HG03457 (cell line): Measurements from ENCODE around the gene ZNF532.

Experiments
- ATAC-seq: cut with Tn5 transposase; IDR thresholded peaks from one replicate; pipeline ENCODE4 v1.9.1; 2021; ENCODE audit warnings: moderate number of reproducible peaks; ENCODE audit not compliant: unreplicated experiment

Gene ZNF532

GRCh38 chr18:58937071-58937886 is 72.6 kb downstream of the ZNF532 start:
- no peak for ATAC-seq

- ATAC-seq = no peak
Observed at GRCh38 chr18:58937887-58938267, 73.2 kb downstream of the ZNF532 start.

- no peak for ATAC-seq
Observed at GRCh38 chr18:58941426-58942099, 76.9 kb downstream of the ZNF532 start.

DNA sequence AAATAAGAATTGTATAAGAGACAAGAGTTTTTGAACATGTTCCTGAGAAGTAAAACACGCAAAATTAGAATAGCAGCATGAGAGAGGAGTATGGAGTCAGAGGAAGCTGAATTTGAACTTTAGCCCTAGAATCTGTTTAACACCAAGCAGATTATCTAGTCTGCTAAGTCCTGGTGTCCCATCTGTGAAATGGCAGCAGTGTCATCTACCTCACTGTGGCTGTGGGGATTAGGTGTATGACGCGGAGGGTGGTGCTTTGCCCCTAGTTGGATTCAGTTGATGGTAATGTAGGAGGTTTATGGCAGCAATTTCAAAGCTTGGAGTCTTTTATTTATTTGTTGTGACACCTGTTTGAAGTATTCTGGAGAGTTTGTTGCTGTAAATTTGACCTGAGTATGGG is 79.2 kb downstream of the ZNF532 start:
- ATAC-seq = no peak

GRCh38 chr18:58947136-58947732 is 82.6 kb downstream of the ZNF532 start:
- ATAC-seq = no peak

GRCh38 chr18:58949031-58949430 is 84.4 kb downstream of the ZNF532 start:
- no peak for ATAC-seq

DNA sequence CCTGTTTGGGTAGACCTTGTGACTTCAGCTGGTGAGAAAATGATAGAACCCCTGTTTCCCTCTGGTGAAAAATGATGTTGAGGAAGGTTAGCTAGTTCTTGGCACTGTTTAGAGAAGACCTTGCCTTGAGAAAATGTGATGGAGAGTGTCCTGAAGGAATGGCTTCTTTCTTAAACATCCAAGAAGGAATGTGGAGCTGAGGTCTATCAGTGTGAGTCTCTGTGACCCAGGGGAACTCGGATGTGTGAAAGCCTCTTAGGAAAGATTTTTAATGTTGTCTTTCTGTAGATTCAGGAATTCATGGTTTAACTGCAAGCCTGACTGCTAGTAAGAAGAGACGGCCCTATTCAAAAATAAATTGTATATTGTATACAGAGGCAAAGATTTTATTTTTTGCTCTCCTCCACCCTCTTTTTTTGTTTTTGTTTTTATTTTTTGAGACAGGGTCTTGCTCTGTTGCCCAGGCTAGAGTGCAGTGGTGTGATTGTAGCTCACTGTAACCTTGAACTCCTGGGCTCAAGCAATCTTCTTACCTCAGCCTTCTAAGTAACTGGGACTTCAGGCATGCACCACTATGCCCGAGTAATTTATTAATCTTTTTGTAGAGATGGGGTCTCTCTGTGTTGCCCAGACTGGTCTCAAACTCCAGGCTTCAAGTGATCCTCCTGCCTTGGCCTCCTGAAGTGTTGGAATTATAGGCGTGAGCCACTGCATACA is 87.5 kb downstream of the ZNF532 start:
- ATAC-seq = no peak

GRCh38 chr18:58952858-58953257 is 88.2 kb downstream of the ZNF532 start:
- no peak for ATAC-seq

DNA sequence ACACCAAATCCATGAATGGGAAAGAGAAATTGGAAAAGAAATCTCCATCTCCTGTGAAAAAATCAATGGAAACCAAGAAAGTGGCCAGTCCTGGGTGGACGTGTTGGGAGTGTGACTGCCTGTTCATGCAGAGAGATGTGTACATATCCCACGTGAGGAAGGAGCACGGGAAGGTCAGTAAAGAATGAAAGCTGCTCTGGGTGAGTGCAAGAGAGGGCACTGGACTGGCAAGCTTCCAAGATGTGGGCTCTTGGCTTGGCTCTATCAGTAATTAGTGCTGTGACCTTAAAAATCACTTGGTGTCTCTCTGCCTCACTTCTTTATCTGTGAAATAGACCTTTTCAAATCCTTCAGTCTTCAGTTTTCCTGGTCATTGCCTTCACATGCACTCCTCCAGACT is 89.0 kb downstream of the ZNF532 start:
- ATAC-seq = no peak

GRCh38 chr18:58955001-58955400 is 90.3 kb downstream of the ZNF532 start:
- ATAC-seq = no peak

- ATAC-seq = no peak
Observed at GRCh38 chr18:58955738-58956137, 91.1 kb downstream of the ZNF532 start.

DNA sequence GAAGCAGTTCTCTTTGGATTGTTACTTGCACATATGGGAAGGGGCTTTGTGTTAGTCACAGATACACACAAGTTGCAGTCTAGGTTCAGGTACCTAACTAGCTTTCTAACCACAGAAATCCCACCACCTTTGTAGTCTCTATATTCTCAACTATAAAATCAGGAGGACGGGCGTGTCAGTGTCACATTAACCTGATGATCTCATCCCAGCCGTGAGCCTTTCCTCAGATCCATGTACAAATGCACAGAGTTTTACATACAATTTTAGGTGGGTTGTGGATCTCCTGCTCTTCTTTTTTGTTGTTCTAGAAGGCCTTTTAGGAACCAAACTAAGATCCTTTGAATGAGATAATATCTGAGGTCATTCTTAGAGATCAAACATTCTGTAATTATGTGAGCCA is 94.0 kb downstream of the ZNF532 start:
- no peak for ATAC-seq

DNA sequence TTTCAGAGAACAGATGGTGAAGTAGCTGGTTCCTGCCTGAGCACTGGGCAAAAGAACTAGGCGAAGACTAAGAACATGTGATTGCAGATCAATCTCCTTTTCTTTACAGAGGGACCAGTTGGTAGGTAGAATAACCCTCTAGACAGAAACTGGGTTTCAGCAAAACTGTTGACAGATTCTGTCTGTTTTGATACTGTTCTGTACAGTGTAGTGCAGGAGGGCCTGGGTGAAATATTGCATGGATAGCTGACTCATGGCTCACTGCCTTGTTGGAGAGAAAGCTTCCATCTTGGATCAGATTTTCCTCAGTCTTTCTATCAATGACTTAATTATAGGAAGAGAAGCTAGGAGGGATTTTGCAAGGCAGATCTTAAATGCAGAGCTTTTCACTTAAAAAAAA is 95.8 kb downstream of the ZNF532 start:
- no peak for ATAC-seq

DNA sequence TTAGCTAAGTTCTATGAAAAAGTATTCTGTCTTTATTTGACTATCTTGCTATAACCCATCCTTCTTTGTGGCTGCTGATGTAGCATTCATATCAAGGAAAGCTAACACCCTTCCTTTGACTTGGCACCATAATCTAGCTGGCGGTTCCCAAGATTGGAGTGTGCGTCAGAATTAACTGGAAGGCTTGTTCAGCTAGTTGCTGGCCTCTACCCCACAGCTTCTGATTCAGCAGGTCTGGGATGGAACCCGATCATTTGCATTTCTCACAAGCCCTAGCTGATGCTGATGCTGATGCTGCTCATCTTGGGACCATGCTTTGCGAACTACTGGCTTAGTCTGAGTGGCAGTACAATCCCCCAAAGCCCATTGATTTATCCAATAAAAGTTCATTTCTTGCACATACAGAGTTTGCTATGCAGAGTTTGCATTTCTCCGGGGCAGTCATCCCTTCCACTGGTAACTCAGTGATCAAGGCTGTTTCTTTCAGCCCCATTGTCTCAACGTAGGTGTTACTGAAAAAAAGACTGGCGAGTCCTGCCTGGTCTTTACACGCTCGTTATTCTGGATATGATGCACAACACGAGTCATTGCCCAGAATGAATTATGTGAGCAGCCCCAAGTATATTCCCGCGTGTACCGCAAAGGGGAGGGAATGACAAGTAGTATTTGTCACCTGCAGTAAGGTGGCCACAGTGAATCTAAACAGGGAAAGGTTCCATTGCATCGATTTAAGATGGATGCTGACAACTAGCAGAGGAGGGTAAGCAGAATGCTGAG is 96.5 kb downstream of the ZNF532 start:
- ATAC-seq = no peak

- no peak for ATAC-seq
Observed at GRCh38 chr18:58962336-58962735, 97.7 kb downstream of the ZNF532 start.

- no peak for ATAC-seq
Observed at GRCh38 chr18:58965291-58966004, 100.8 kb downstream of the ZNF532 start.

DNA sequence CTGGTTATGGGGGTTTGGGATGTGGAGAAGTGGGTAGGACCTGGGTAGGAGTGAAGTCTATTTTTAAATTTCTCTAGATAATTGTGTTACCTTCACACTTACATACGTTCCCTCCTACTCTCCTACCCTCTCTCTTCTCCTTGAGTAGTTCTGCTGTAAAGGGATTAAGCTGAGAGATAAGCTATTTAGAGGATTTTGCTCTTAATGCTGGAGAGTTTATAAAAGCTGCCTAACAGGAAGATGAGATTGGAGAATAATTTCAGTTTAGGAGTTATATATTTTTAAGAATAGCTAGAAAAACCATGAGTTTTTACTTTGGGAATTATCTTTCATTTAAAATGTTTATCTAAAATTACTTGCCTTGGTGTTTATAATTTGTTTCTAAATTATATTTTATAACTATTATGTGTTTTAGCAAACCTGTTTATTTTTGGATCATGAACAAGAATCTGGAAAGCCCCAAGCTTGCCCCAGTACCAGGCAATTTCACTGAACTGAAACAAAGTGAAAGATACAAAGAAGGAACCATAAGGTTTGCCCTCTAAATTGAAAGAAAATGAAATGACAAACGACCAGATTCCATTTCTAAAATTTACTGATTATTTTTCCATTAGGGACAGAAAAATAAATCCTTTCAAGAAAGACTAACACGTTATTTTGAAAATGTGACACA is 101.5 kb downstream of the ZNF532 start:
- ATAC-seq = no peak

DNA sequence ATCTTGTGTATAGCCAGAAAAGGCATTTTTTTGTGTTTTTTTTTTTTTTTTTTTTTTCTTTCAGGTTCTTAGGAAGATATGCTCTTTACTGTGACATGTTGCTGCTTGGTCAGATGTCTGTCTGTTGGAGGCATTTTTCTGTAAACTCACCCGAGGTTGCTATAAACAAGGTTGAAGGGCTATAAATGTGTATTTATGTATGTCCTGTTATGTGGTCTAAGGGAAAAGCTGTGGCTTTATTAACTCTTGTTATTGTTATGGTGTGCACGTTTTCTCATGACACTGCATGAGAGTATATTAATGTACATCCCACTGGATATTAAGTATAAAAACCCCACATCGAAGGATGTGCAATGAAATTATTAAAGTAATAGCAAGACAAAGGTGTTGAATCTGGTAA is 102.0 kb downstream of the ZNF532 start:
- no peak for ATAC-seq

- ATAC-seq = no peak
Observed at GRCh38 chr18:58967751-58968254, 103.1 kb downstream of the ZNF532 start.
